NCI-H1092 (cell line): ENCODE results near the gene CASP2.

Experiments used
- DNase-seq: peaks from one replicate; lab custom pipeline; 2025; lab: John Stamatoyannopoulos, UW

The CASP2 gene

DNA sequence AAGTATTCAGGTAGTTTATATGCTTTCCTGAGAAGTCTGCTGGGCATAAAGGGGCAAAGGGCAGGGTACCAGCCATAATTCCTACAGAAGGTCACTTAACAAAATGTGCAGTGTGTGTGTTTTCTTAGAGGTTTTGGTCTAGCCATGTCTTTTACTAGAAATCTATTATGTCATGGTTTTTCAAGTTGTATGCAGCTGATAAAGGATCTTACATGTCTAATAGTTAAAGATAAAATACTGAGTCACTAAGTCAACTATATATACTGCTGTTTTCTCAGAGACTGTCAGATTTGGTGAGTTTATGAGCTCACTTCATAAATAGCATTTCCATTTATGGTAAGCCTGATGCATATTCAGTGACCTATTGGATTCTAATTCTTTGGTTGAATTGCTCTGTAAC is 7.7 kb downstream of the CASP2 start:
- no peak for DNase-seq

DNA sequence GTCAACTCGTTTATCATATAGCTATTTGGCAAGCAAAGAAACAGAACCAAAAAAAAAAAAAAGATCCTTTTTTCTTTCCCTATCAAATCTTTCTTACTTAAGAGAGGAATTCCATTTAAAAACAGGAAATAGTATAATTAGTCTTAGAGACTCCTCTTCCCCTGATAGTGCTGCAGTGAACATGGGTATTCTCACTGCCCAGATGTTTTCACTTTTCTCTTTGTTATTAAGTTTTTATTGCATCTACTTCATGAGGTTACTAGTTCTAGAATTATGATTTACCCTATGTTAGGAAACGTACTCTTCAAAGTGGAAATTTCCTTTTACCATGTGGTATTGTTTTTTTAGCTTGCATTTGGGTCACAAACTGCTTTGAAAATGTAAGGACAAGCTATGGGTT is 8.5 kb downstream of the CASP2 start:
- no peak for DNase-seq

DNA sequence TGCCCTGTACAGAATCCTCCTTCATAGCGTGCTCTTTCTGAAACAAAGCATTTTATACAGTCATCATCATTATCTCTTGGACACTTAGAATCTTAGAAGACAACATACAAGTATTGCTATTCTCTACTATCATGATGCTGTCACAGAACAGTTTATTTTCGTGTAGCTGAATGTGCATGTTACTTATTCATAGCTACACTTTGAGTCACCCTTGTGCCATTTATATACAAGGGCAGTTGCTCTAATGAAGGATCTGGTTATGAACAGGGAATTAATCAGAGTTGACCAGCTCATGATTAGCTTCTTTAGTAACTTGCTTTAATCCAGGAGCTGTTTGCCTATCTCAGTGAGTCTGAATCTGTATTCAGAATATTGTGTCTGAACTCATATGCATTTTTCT is 11.2 kb downstream of the CASP2 start:
- DNase-seq: no peak

DNA sequence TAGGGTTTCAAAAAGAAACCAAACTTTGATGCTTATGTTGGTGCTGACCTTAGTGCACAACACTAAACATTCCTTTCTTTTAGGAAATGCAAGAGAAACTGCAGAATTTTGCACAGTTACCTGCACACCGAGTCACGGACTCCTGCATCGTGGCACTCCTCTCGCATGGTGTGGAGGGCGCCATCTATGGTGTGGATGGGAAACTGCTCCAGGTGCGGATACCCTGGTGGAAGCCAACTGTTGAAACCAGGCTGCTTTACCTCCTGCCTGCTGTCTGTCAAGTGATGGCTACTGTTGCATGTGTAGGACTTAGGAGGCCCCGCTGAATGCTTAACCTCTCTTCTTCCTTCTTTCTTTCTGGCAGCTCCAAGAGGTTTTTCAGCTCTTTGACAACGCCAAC is 11.7 kb downstream of the CASP2 start:
- no peak for DNase-seq

DNA sequence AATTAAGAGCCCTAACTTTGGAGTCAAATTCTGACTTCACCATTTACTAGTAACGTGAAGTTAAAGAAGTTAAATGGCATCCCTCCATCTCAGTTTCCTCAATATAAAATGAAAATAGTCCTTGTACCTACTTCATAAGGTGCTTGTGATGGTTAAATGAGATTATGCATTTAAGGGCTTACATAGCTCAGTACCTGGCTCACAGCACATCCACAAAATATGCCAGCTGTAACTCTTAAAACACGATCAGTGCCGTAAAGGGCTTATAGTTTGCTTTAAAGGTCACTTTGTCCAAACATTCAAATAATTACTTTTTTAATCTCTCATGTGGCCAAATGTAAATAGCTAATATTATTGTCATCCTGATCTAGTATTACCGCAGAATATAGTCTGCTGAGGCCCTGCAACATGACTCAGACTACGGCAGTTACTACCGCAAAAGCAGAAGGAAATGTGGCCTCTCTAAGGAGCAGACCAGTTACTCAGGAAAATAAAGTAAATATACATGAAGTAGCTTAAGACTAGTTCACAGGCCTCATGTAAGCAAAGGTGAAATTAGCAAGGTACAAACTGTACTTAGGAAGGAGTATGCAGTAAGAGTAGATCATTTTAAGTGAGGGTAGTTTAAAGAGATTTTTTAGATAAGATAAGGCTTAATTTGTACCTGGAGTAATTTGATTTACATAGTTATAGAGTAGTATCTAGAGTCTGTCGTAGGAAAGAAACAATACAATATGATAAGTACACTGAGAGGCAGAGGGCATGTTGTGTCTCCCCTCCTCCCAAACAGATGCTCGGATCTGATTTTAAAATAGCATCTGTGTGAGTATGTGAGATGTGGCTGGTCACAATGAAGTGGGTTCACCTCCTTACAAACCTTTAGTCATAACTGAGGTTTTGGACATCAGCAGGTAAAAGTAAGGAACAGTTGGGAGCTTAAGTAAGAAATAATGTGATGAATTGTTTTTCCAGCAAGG is 13.1 kb downstream of the CASP2 start:
- DNase-seq: no peak

DNA sequence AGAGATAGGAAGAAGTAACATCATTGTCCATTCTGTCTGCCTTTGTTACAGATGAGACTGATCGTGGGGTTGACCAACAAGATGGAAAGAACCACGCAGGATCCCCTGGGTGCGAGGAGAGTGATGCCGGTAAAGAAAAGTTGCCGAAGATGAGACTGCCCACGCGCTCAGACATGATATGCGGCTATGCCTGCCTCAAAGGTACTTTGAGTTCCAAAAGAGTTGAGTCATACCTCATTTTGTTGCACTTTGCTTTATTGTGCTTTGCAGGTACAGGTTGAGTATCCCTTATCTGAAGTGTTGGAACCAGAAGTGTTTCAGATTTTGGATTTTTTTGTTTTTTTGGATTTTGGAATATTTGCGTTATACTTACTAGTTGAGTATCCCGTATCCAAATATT is 15.6 kb downstream of the CASP2 start:
- no peak for DNase-seq

DNA sequence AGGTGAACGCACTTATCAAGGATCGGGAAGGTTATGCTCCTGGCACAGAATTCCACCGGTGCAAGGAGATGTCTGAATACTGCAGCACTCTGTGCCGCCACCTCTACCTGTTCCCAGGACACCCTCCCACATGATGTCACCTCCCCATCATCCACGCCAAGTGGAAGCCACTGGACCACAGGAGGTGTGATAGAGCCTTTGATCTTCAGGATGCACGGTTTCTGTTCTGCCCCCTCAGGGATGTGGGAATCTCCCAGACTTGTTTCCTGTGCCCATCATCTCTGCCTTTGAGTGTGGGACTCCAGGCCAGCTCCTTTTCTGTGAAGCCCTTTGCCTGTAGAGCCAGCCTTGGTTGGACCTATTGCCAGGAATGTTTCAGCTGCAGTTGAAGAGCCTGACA is 16.8 kb downstream of the CASP2 start:
- DNase-seq: no peak

DNA sequence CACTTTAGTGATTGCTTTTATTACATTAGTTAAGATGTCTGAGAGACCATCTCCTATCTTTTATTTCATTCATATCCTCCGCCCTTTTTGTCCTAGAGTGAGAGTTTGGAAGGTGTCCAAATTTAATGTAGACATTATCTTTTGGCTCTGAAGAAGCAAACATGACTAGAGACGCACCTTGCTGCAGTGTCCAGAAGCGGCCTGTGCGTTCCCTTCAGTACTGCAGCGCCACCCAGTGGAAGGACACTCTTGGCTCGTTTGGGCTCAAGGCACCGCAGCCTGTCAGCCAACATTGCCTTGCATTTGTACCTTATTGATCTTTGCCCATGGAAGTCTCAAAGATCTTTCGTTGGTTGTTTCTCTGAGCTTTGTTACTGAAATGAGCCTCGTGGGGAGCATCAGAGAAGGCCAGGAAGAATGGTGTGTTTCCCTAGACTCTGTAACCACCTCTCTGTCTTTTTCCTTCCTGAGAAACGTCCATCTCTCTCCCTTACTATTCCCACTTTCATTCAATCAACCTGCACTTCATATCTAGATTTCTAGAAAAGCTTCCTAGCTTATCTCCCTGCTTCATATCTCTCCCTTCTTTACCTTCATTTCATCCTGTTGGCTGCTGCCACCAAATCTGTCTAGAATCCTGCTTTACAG is 17.4 kb downstream of the CASP2 start:
- DNase-seq: no peak

DNA sequence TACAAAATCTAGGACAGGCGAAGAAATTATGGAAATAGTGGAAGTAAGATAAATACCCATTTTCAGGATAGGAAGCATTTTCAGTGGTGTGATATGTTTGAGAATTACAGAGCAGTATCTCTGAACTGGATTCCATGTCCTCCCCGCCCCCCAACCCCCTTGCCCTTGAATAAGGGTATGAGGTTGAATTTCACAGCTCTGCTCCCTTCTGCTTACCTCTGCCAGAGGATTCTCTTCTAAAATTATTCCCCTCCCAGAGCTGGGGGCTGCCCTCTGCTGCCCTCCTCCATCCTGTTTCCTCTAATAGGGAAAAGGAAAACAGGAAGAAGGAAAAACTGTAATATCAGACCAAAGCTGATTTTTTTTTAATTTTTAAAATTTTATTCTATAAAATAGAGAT is 20.5 kb downstream of the CASP2 start:
- no peak for DNase-seq

DNA sequence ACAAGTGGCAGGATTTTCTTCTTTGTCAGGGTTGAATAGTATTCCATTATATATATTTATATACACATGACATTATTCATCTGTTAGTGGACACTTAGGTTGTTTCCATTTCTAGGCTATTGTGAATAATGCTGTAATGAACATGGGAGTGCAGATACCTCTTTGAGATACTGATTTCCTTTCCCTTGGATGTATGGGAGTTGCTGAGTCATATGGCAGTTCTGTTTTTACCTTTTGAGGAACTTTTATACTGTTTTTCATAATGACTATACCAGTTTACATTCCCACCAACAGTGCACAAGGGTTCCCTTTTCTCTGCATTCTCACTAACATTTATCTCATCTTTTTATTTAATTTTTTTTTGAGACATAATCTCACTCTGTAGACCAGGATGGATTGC is 26.0 kb downstream of the CASP2 start:
- DNase-seq: no peak

DNA sequence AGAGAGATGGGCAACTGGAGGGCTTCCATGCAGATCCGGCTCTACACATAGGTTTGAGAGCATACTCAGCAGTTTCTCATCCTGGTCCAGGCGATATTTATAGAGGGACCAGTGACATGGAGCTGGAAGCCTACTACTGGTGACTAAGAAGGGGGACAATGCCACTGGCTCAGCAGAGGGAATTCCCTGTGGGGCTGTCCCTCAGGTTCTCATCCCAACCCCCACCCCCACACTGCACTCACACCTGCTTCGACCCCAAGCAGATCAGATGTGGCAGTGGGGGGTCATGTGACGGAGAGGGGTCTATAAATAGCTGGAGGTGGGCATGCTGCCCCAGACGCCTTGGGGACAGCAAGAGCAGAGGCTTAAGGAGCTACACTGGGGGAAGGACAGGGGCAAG is 27.6 kb downstream of the CASP2 start, which contains the start of gene CLCN1:
Gene CLCN1, plus strand, starts transcription at position 336 of the 400 bp plus-strand sequence. CDS start 102 bp downstream, outside the sequence.
- DNase-seq: no peak

DNA sequence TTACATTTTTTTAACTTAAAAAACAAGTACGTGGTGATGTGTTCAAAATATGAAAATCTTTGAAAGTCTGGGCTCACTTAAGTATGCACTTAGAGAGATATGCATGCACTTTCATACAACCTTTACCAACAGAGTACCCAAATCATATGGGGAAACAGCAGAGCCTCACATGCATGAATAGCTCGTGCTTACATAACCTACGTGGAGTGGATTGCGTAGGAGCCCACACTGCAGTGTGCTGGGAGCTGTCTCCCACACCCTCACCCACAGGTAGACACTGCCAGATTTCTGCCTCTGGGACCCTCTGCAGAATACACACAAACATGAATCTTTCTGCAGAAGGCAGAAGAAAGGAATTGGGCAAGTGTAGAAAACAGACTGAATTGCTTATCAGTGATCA is 28.3 kb downstream of the CASP2 start:
- DNase-seq: no peak

DNA sequence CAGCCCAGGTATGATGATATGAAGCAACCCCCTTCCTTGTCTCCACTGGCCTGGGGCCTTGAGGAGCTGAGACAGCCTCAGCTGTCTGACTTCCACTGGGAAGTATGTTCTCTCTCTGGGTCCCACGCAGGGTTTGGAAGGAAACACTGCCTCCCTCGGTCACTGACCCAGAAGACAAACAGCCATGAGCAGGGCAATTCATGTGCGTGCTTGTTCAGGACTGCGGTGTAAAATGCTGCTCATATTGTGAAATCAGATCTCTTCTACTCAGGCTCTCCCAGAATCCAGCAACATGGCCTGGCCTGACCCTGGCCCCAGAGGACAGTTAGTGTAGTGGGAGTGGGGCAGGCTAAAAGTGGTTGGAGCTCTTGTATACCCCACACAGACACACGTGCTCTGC is 30.5 kb downstream of the CASP2 start:
- DNase-seq: no peak

DNA sequence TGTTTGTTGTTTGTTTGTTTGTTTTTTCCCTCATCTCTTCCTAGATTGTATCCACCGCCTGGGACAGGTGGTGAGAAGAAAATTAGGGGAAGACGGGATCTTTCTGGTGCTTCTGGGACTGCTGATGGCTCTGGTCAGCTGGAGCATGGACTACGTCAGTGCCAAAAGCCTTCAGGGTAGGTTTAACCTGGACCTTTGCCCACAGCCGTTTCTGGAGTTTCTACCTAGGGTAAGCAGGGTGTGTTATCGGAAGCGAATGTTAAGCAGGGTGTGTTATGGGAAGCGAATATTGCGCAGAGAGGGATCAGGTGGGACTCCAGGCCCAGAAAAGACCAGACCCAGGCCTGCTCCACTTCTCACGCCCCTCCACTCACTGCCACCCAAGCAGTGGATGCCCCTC is 32.5 kb downstream of the CASP2 start:
- no peak for DNase-seq

DNA sequence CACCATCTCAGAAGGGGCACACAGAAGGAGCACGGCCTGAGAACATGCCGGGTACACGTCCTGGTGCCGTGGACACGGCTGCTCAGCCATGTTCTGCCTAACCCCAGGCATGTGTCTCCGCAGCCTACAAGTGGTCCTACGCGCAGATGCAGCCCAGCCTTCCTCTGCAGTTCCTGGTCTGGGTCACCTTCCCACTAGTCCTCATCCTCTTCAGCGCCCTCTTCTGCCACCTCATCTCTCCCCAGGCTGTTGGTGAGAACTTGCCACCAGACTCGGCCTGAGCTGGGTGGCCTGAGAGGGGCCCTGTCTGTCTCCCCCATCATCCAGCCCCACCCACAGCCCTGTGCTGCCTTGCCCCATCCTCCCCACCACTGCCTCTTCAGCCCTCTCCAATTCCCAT is 33.1 kb downstream of the CASP2 start:
- DNase-seq: no peak

DNA sequence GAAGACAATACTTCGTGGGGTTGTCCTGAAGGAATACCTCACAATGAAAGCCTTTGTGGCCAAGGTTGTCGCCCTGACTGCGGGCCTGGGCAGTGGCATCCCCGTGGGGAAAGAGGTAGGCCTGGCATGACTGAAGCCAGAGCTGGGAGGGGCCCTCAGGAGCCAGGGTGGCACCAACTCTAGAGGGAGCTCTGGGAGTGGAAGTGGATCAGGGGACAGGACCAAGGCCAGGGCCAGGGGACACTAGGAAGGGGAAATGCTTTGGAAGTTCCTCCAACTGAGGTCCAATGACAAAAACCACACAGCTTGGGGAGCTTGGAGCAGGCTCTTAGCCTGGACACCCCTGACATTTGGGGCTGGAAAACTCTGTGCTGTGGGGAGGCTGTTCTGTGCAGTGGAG is 33.6 kb downstream of the CASP2 start:
- no peak for DNase-seq

DNA sequence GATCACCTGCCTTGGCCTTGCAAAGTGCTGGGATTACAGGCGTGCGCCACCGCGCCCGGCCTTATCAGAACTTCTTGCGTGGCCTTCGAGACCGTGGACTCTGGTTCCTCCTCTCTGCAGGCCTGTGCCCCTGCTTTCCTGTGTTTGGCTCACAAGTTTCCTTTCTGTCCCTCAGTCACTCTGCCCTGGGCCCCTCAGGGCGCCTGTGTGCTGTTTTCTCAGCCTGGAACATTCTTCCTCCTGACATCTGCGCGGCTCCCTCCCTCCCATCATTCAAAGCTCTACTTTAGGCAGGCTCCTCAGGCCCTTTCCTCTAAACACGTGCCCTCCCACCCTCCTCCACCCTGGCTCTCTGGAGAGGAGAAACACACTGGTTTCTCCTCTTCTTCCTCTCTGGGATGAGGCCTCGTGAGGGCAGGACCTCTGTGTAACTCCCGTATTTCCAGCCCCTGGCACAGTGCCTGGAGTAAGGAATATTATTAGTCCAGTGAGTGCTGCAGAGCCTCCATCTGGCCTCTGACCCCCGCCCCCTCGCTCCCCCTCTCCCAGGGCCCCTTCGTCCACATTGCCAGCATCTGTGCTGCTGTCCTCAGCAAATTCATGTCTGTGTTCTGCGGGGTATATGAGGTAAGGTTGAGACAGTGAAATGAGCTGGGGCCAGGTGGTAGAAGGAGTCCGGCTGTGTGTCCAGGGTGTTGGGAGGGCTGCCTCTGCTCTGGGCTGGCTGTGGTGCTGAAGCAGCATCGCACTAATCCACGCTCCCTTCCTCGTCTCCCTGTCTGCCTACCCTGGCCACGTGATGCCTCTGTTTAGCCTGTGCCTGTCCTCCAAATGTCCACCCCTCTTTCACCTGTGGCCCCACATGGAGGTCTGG is 34.8 kb downstream of the CASP2 start:
- DNase-seq: no peak

DNA sequence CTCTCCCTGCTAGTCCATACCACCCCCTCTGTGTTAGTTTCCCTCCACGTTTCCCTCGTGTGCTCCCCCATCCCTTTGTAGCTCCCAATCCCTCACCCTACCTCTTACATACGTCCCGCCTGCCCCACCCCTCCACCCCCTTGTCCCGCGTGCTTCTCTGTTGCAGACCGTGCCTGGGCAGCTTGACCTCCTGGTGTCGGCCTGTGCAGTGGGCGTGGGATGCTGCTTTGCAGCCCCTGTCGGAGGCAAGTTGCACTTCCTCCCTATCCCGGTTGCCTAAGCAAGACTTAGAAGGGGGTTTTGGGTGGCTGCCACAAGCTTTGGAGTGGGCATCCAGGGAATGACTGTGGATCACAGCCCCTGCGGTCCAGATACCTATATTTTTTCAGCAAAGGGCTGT is 35.5 kb downstream of the CASP2 start:
- DNase-seq: no peak

DNA sequence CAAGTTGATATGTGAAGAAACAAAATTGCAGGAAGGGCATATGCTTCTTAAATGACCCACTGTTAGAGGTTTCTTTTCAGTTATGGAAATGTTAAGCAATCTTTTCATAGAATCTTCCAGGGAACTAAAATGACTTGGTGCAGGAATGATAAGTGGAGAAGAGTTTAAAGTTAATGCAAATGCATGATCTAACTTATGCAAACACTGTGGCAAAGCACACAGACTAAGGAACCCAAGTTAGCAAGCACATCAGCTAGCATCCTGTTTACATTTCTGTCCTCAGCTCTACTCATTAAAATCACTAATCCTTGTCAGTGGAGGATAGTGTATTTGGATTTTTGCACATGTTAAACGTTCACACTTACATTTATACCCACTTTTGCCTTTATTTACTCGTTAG is 37.1 kb downstream of the CASP2 start:
- DNase-seq: no peak

DNA sequence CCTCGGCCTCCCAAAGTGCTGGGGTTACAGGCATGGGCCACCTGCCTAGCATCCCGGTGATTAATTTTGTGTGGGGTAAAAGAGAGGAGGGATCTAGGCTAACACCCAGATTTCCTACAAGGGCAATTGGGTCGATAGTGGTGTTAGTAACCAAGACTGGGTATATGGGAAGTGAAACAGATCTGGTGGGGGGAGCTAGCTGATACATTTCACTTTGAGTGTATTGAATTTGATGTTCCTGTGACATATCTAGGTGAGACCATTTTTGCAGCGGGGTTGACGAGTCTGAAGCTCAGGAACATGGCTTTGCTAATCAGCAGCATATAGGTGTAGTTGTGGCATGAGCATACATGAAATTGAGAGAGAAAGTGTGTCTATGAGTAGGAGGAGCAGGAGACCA is 39.8 kb downstream of the CASP2 start:
- no peak for DNase-seq

DNA sequence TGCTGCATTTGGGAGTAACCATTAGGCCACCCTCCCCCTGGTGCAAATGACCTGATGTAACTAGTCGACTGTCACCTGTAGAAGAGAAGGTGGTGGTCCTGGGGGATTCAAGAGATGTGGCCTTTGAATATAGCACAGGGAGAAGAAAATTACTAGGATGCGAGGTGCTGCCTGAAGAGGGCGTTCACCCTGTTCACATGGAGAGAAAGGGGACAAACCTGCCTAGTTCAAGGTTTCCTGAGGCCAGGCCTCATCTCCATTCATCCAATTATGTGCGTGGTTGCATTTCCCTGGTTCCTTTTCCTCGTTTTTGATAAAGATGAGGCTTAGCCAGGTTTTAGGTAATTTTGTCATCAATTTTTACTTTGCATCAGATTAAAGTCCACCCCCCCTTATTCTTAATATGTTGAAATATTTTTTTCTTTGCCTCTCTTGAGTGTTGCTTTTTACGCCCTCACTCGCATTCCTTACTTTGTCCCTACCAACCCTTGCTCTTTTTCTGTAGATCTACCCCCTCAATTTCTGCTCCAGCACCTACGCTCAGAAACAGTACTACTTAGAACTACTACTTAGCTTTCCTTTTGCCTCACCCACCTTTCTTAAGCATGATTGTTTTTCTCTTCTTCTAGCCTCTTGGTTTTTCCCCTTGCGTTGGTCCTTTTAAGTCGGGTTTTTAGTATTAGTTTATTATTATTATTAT is 41.5 kb downstream of the CASP2 start:
- DNase-seq: no peak
